Thyroid gland (tissue), 4 donors: ENCODE results near the gene ACAD8. TPM values are rescaled to one million over a fixed set of nuclear protein-coding genes. Genes with fewer than 3 reads are reported as not detected.

Experiments
- DNase-seq, 2 donors: peaks; one replicate each; pipeline ENCODE4 v3.0.0-alpha.2; 2019
- H3K27ac ChIP-seq, 3 donors: fragments of 200-600 bp; sonication (generic); 1 replicate in 2 of 3; 2 replicates in 1 of 3; pipeline ENCODE4 v1.5.1; 2016 to 2019; ENCODE audit warnings: mild to moderate bottlenecking in 1 of 3, moderate library complexity in 1 of 3
- H3K27me3 ChIP-seq: fragments of 200-600 bp; sonication (generic); one replicate; pipeline ENCODE4 v1.5.1; 2019
- H3K36me3 ChIP-seq, 2 donors: fragments of 200-600 bp; sonication (generic); one replicate each; pipeline ENCODE4 v1.5.1; 2016 to 2019
- H3K4me1 ChIP-seq, 2 donors: fragments of 200-600 bp; sonication (generic); one replicate each; pipeline ENCODE4 v1.5.1; 2017 to 2019
- H3K4me3 ChIP-seq, 3 donors: fragments of 200-600 bp; sonication (generic); replicated peaks in 1 of 3; 1 replicate in 2 of 3; 2 replicates in 1 of 3; pipeline ENCODE4 v1.5.1; 2016; ENCODE audit warnings: mild to moderate bottlenecking in 1 of 3
- H3K9me3 ChIP-seq: fragments of 200-600 bp; sonication (generic); one replicate; pipeline ENCODE4 v1.5.1; 2017
- CTCF ChIP-seq, 6 experiments: fragments of 200-600 bp in 3 of 6; fragments of 450-650 bp in 3 of 6; sonication (generic) in 3 of 6; IDR thresholded peaks; one replicate each; pipeline ENCODE4 v1.5.1; 2016 to 2019; ENCODE audit warnings: antibody characterized with exemption in 6 of 6, mild to moderate bottlenecking in 2 of 6, inconsistent platforms in 1 of 6, moderate library complexity in 1 of 6
- POLR2A ChIP-seq, 2 donors: fragments of 450-650 bp; IDR thresholded peaks; one replicate each; pipeline ENCODE4 v1.6.1; 2017; ENCODE audit warnings: antibody characterized with exemption in 2 of 2, mild to moderate bottlenecking in 2 of 2, moderate library complexity in 1 of 2
- WGBS, 2 donors: methylation state at CpG; one replicate each; pipeline ENCODE4 v1.1.5; 2017; 5-methylcytosine and 5-hydroxymethylcytosine counted together
- intact Hi-C: fragments of 100-400 bp; cut with DNase I; formaldehyde crosslinking; loops from one replicate; pipeline ENCODE4 v1.15.1; 2023
- total RNA-seq, 4 donors: library from RNA; depleted of rRNA; stranded (reverse); fragments of >200 nt; gene quantifications; one replicate each; pipeline ENCODE4 v1.2.3, GENCODE V29; 2016

The ACAD8 gene
- total RNA-seq, 4 donors from 2014 or later, result 57.2 to 130 (median 73.2) TPM

- H3K27ac ChIP-seq, result no peak overlapping the region
- H3K4me1 ChIP-seq, result no peaks in the 10 kb centered on the region
- H3K27me3 ChIP-seq, result no peaks in the 10 kb centered on the region
- intact Hi-C loops, result no loop called here
- DNase-seq, result no peak
- no peak overlapping the region for H3K4me3 ChIP-seq
- no peaks in the 10 kb centered on the region for H3K36me3 ChIP-seq
- 57 to 69% methylated on average over 4 of the region's 4 CpGs for WGBS, 2 donors
- H3K9me3 ChIP-seq, result no peaks in the 10 kb centered on the region
- no peak for TF ChIP-seq POLR2A (IDR thresholded peaks at IDR 0.05)
- TF ChIP-seq CTCF (IDR thresholded peaks at IDR 0.05), result no peak
Measured at GRCh38 chr11:134289167-134289566, 35.8 kb downstream of the ACAD8 start.

GRCh38 chr11:134289789-134290188 is 36.4 kb downstream of the ACAD8 start:
- no peak overlapping the region for H3K4me3 ChIP-seq
- no peak overlapping the region for H3K27ac ChIP-seq
- no peaks in the 10 kb centered on the region for H3K9me3 ChIP-seq
- DNase-seq, result no peak
- no peak for TF ChIP-seq CTCF (IDR thresholded peaks at IDR 0.05)
- TF ChIP-seq POLR2A (IDR thresholded peaks at IDR 0.05), result no peak
- H3K4me1 ChIP-seq, result no peaks in the 10 kb centered on the region
- no peaks in the 10 kb centered on the region for H3K27me3 ChIP-seq
- WGBS, 2 donors, result 54 to 58% methylated on average over 7 to 12 of the region's 12 CpGs
- H3K36me3 ChIP-seq, result no peaks in the 10 kb centered on the region
- intact Hi-C loops, result no loop called here

GRCh38 chr11:134290646-134291045 is 37.3 kb downstream of the ACAD8 start:
- TF ChIP-seq POLR2A (IDR thresholded peaks at IDR 0.05), result no peak
- no peak for TF ChIP-seq CTCF (IDR thresholded peaks at IDR 0.05)
- H3K9me3 ChIP-seq, result no peaks in the 10 kb centered on the region
- 91 to 94% methylated on average over 7 of the region's 7 CpGs for WGBS, 2 donors
- no peak overlapping the region for H3K4me3 ChIP-seq
- H3K27me3 ChIP-seq, result no peaks in the 10 kb centered on the region
- intact Hi-C loops, result no loop called here
- H3K4me1 ChIP-seq, result no peaks in the 10 kb centered on the region
- no peaks in the 10 kb centered on the region for H3K36me3 ChIP-seq
- DNase-seq, result no peak
- H3K27ac ChIP-seq, result no peak overlapping the region

GRCh38 chr11:134291196-134291595 is 37.8 kb downstream of the ACAD8 start:
- 95 to 98% methylated on average over 6 of the region's 6 CpGs for WGBS, 2 donors
- Histone ChIP-seq H3K27ac (no peak overlapping the region), H3K27me3 (no peaks in the 10 kb centered on the region), H3K9me3 (no peaks in the 10 kb centered on the region), H3K36me3 (no peaks in the 10 kb centered on the region), H3K4me3 (no peak overlapping the region), H3K4me1 (no peaks in the 10 kb centered on the region)
- no peak for DNase-seq
- intact Hi-C loops, result no loop called here
- TF ChIP-seq POLR2A (IDR thresholded peaks at IDR 0.05) (no peak), CTCF (IDR thresholded peaks at IDR 0.05) (no peak)

- Histone ChIP-seq H3K4me1 (no peaks in the 10 kb centered on the region), H3K9me3 (no peaks in the 10 kb centered on the region), H3K27me3 (no peaks in the 10 kb centered on the region), H3K36me3 (no peaks in the 10 kb centered on the region), H3K4me3 (no peak overlapping the region), H3K27ac (no peak overlapping the region)
- WGBS, 2 donors, result 88 to 90% methylated on average over 13 to 15 of the region's 15 CpGs
- no peak for DNase-seq
- intact Hi-C loops, result no loop called here
- TF ChIP-seq POLR2A (IDR thresholded peaks at IDR 0.05) (no peak), CTCF (IDR thresholded peaks at IDR 0.05) (no peak)
Measured at GRCh38 chr11:134292661-134293060, 39.3 kb downstream of the ACAD8 start.
